Lung (tissue), 12 donors: ENCODE data around the gene GRAMD1A. TPM values are rescaled to one million over a fixed set of nuclear protein-coding genes. Genes with fewer than 3 reads are reported as not detected.
"Not testable (repeated sequence)": the region's sequence is repeated elsewhere in the genome, so short reads cannot be mapped to it uniquely, and the experiment has no call there.

ENCODE experiments used
- ATAC-seq: fragments of 200-7000 bp; cut with Tn5 transposase; one replicate; pipeline ENCODE4 v1.9.1; 2020; ENCODE audit warnings: moderate number of reproducible peaks; ENCODE audit not compliant: insufficient read depth, low FRiP score
- DNase-seq, 3 donors: peaks; one replicate each; pipeline ENCODE4 v3.0.0-alpha.2; 2013 to 2017
- H3K27ac ChIP-seq, 2 donors: one replicate each; pipeline ENCODE4 v1.5.1; 2013; ENCODE audit warnings: mild to moderate bottlenecking in 2 of 2, moderate library complexity in 2 of 2, control low read depth in 1 of 2, inconsistent platforms in 1 of 2, low read depth in 1 of 2, low read length in 1 of 2
- H3K27me3 ChIP-seq, 3 donors: one replicate each; pipeline ENCODE4 v1.5.1; 2013; ENCODE audit warnings: low read length in 2 of 3; ENCODE audit not compliant: control insufficient read depth in 3 of 3, insufficient read depth in 3 of 3
- H3K36me3 ChIP-seq, 4 donors: one replicate each; pipeline ENCODE4 v1.5.1; 2013; ENCODE audit warnings: low read length in 4 of 4, mild to moderate bottlenecking in 1 of 4, moderate library complexity in 1 of 4; ENCODE audit not compliant: control insufficient read depth in 4 of 4, insufficient read depth in 4 of 4
- H3K4me1 ChIP-seq, 5 donors: one replicate each; pipeline ENCODE4 v1.5.1; 2013; ENCODE audit warnings: low read length in 5 of 5, mild to moderate bottlenecking in 2 of 5, moderate library complexity in 1 of 5; ENCODE audit not compliant: control insufficient read depth in 5 of 5, insufficient read depth in 5 of 5
- H3K4me3 ChIP-seq: one replicate; pipeline ENCODE4 v1.5.1; 2013; ENCODE audit warnings: mild to moderate bottlenecking, control low read depth, moderate library complexity
- H3K9ac ChIP-seq, 2 donors: one replicate each; pipeline ENCODE4 v1.5.1; 2013; ENCODE audit warnings: low read length in 2 of 2, control low read depth in 1 of 2; ENCODE audit not compliant: insufficient read depth in 1 of 2
- H3K9me3 ChIP-seq, 4 donors: one replicate each; pipeline ENCODE4 v1.5.1; 2013; ENCODE audit warnings: low read length in 3 of 4, mild to moderate bottlenecking in 1 of 4, moderate library complexity in 1 of 4; ENCODE audit not compliant: control insufficient read depth in 4 of 4, insufficient read depth in 3 of 4
- CTCF ChIP-seq: IDR thresholded peaks from 2 replicates; pipeline ENCODE4 v1.5.1; 2012; ENCODE audit warnings: mild to moderate bottlenecking; ENCODE audit errors: control extremely low read depth, extremely low read depth
- WGBS, 2 donors: extraction: QIAGEN DNeasy Blood & Tissue Kit; methylation state at CpG; one replicate each; pipeline ENCODE4 v1.1.7; 2013; 5-methylcytosine and 5-hydroxymethylcytosine counted together
- polyA plus RNA-seq, 2 donors: library from polyadenylated mRNA; stranded (reverse); fragments of 200-250 nt; gene quantifications; one replicate each; pipeline ENCODE4 v1.2.1, GENCODE V29; 2013
- total RNA-seq, 2 donors: library from RNA; depleted of rRNA in 1 of 2; stranded (reverse); fragments of >200 nt in 1 of 2; gene quantifications; one replicate each; pipeline ENCODE4 v1.2.1, GENCODE V29; 2014 to 2021
- donor health status: control.
- donor health status: control.
- donor health status: Bipolar disorder and iron deficiency.
- donor health status: healthy.
- donor health status: DM: yes; HTN: yes; CAD: no.

GRAMD1A gene
- total and polyA plus RNA-seq, 4 donors = 92.2 to 217 (median 133) TPM

GRCh38 chr19:34989298-34989697 lies 10.8 kb upstream of the GRAMD1A start:
- 70 to 91% methylated on average over 6 of the region's 6 CpGs for WGBS, 2 donors
- Histone ChIP-seq H3K9me3 (no peaks in the 10 kb centered on the region), H3K4me1 (peaks cover 0 to 13% (median 5%) of the 10 kb centered on the region in 5 donors), H3K4me3 (no peak overlapping the region), H3K36me3 (no peaks in the 10 kb centered on the region), H3K9ac (no peak overlapping the region), H3K27ac (no peak overlapping the region), H3K27me3 (no peaks in the 10 kb centered on the region)
- no peak for TF ChIP-seq CTCF
- DNase-seq (no peak), ATAC-seq (no peak)

DNA sequence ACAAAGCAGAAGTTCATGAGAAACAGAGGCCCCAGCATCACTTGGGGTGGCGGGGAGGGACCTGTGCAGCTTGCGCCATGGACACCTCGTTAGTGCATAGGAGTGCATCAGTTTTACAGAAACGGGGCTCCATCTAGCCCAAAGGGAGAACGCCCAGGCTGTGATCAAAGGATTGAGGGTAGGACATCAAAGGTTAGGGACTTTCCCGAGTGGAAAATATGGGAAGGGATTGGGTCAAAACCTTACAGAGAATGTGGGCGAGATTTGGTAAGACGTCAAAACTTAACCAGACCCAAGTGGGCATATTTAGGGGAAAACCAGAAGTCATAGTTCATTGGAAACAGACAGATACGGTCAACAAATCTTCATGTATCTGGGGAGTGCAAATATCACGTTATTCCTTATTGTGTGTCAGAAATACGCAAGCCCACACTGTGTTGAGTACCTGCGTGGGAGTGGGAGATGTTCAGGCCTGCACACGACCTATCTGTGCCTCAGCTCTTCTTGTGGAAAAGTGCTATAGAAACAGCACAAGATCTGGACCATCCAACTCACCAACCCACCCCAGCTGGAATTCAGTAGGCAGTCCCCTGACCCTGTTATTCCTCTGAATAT lies 9.4 kb upstream of the GRAMD1A start:
- DNase-seq = no peak
- Histone ChIP-seq H3K9me3 (no peaks in the 10 kb centered on the region), H3K9ac (no peak overlapping the region), H3K4me3 (no peak overlapping the region), H3K27ac (no peak overlapping the region), H3K36me3 (no peaks in the 10 kb centered on the region), H3K4me1 (peaks cover 0 to 15% (median 2%) of the 10 kb centered on the region in 5 donors), H3K27me3 (no peaks in the 10 kb centered on the region)
- no peak for TF ChIP-seq CTCF
- WGBS, 2 donors = 79 to 84% methylated on average over 13 of the region's 13 CpGs
- no peak for ATAC-seq

- DNase-seq (no peak), ATAC-seq (no peak)
- Histone ChIP-seq H3K9ac (no peak overlapping the region), H3K27me3 (no peaks in the 10 kb centered on the region), H3K27ac (no peak overlapping the region), H3K4me1 (peaks cover 0 to 17% (median 0%) of the 10 kb centered on the region in 5 donors), H3K9me3 (no peaks in the 10 kb centered on the region), H3K36me3 (no peaks in the 10 kb centered on the region), H3K4me3 (no peak overlapping the region)
- TF ChIP-seq CTCF = no peak
- 89 to 98% methylated on average over 8 of the region's 8 CpGs for WGBS, 2 donors
Observed at GRCh38 chr19:34991542-34992333, 8.4 kb upstream of the GRAMD1A start.

GRCh38 chr19:34992582-34992981 lies 7.5 kb upstream of the GRAMD1A start:
- H3K36me3 ChIP-seq, H3K27ac ChIP-seq, H3K27me3 ChIP-seq, H3K9me3 ChIP-seq, ATAC-seq, H3K4me3 ChIP-seq, H3K9ac ChIP-seq, DNase-seq: not testable (repeated sequence)
- peaks cover 0 to 19% (median 0%) of the 10 kb centered on the region in 5 donors for H3K4me1 ChIP-seq
- 81 to 97% methylated on average over 7 of the region's 7 CpGs for WGBS, 2 donors
